ENCODE data around the gene MYOF.
"Not testable (repeated sequence)": the region's sequence is repeated elsewhere in the genome, so short reads cannot be mapped to it uniquely, and the experiment has no call there.

- TF ChIP-seq, protein P1, sequence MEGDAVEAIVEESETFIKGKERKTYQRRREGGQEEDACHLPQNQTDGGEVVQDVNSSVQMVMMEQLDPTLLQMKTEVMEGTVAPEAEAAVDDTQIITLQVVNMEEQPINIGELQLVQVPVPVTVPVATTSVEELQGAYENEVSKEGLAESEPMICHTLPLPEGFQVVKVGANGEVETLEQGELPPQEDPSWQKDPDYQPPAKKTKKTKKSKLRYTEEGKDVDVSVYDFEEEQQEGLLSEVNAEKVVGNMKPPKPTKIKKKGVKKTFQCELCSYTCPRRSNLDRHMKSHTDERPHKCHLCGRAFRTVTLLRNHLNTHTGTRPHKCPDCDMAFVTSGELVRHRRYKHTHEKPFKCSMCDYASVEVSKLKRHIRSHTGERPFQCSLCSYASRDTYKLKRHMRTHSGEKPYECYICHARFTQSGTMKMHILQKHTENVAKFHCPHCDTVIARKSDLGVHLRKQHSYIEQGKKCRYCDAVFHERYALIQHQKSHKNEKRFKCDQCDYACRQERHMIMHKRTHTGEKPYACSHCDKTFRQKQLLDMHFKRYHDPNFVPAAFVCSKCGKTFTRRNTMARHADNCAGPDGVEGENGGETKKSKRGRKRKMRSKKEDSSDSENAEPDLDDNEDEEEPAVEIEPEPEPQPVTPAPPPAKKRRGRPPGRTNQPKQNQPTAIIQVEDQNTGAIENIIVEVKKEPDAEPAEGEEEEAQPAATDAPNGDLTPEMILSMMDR (conservative IDR thresholded peaks at IDR 0.05 in 1 of 2, IDR thresholded peaks at IDR 0.05 in 1 of 2; ENCODE audit: extremely low read depth in 1 of 2, insufficient read depth in 1 of 2, low read depth in 1 of 2, low read length in 2 of 2), result not testable (repeated sequence)
- not testable (repeated sequence) for TF ChIP-seq EZH2 (IDR thresholded peaks at IDR 0.05; ENCODE audit: borderline replicate concordance, low read length)
Measured at GRCh38 chr10:93442721-93443120, 39.4 kb downstream of the MYOF start.
